GM18519 (cell line): ENCODE results near the gene MAPK10.
"Not testable (repeated sequence)": the region's sequence is repeated elsewhere in the genome, so short reads cannot be mapped to it uniquely, and the experiment has no call there.

Experiments
- ATAC-seq: cut with Tn5 transposase; IDR thresholded peaks from one replicate; pipeline ENCODE4 v1.9.1; 2021; ENCODE audit warnings: mild to moderate bottlenecking, moderate library complexity; ENCODE audit not compliant: unreplicated experiment, low FRiP score

Gene MAPK10

DNA sequence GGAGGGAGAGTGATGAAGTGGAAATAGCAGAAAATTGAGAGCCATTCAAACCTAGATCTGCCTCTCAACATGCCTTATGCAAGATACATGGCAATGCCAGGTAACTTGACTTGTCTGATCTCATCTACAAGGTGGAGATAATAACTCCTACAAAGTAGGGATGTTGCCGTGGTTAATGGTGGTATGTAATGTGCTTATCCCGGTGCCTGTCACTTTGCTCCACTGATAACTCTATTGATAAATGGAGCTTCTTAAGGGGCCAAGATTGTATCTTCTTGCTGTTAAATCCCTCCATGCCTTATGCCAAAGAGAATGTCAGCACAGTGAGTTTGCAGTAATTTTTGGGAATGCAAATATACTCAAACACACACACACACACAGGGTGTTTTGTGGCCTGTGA is 355.8 kb downstream of the MAPK10 start:
- no peak for ATAC-seq

DNA sequence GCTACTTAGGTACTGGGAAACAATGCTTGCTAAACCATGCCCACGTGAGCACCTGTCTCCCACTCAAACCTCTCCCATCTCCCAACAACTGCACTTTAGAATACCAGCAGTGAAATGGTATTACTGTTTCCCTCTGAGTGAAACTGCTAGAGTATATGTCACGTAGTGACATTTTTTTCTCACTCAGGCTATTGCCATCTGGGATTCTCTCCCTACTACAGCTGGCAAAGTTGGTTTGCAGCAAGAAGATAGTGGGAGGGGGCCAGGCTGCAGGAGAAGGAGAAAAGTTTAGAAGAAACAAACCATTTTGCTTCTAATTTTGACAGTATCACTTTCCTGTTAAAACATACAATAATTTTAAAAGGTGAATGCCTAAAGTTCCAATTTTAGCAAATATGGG is 358.3 kb downstream of the MAPK10 start:
- no peak for ATAC-seq

DNA sequence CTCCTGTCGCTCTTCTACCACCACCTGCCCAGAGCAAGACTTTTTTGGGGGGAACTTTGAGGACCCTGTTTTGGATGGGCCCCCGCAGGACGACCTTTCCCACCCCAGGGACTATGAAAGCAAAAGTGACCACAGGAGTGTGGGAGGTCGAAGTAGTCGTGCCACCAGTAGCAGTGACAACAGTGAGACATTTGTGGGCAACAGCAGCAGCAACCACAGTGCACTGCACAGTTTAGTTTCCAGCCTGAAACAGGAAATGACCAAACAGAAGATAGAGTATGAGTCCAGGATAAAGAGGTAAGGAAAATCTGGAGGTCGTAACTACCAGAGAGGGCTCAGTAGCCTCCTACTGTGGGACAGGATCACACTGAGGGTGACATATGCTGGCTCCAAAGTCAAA is 364.5 kb downstream of the MAPK10 start:
- ATAC-seq: no peak

DNA sequence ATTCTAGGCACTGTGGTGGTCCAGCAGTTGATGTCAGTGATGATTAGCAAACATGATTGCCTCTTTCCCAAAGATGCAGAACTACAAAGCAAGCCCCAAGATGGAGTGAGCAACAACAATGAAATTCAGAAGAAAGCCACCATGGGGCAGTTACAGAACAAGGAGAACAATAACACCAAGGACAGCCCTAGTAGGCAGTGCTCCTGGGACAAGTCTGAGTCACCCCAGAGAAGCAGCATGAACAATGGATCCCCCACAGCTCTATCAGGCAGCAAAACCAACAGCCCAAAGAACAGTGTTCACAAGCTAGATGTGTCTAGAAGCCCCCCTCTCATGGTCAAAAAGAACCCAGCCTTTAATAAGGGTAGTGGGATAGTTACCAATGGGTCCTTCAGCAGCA is 365.3 kb downstream of the MAPK10 start:
- ATAC-seq: no peak

DNA sequence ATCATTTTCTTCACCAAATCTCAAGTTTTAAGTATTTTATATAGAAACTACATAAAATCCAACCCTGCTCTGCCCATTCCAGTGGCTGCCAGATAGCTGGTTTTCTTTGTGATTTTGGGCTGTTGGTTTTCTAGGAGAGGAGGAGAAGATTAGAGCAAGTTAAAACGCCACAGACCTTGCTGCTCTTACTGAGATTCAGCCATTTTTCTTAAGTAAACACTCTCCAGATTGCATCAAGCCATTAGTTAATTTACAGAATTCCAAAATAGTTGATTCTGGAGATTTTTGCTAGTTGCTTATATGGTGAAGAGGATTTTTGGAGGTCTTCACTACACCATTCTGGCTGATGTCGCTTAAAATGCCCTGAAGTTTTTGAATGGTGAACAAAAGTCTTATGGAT is 366.2 kb downstream of the MAPK10 start:
- ATAC-seq: no peak

DNA sequence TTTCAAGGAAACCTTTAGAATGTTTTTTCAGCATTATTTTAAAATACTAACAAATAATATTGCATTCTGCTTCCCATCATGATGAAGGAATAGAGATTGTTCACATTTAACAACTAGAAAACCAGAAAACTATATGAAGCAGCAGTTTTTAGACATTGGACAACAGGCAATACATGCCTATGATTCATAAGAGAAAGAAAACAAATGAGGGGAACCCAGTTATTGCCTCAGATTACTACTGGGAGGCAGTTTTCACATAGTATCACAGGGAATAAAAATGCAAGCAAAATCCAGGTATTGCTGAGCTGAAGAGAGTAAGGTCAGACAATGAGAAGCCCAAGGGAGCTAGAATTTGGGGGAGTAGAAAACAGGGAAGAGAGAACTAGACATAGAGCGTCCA is 373.6 kb downstream of the MAPK10 start:
- ATAC-seq: no peak

DNA sequence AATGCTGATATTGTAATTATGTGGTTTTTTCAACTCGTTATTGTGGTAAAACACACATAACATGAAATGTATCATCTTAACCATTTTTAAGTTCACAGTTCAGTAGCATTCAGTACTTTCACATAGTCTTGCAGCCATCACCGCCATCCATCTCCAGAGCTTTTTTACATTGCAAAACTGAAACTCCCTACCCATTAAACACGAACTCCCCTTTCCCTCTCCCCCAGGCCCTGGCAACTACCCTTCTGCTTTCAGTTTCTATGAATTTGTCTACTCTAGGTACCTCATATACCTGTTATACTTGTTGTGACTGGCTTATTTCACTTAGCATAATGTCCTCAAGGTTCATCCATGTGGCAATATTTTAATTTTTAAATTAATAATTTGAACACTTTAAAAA is 380.6 kb downstream of the MAPK10 start:
- peak; percentile 84 for ATAC-seq

DNA sequence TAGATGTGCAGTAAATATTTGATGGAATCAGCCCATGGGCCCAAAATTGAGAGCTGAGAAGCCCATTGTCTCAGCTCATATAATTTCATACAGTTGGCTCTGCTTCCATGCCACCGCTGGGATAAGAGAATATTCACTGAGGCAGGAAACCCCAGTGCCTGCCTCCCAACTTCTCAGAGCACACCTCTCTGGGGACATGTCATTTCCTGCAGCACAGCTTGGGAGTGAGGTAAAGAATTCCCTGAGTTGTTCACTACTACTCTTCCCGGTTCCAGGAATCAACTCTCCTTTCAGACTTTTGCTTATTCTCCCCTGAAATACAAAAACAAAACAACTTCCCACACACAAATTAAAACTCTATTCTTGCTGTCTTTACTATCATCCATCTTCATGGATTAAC is 389.3 kb downstream of the MAPK10 start:
- no peak for ATAC-seq

DNA sequence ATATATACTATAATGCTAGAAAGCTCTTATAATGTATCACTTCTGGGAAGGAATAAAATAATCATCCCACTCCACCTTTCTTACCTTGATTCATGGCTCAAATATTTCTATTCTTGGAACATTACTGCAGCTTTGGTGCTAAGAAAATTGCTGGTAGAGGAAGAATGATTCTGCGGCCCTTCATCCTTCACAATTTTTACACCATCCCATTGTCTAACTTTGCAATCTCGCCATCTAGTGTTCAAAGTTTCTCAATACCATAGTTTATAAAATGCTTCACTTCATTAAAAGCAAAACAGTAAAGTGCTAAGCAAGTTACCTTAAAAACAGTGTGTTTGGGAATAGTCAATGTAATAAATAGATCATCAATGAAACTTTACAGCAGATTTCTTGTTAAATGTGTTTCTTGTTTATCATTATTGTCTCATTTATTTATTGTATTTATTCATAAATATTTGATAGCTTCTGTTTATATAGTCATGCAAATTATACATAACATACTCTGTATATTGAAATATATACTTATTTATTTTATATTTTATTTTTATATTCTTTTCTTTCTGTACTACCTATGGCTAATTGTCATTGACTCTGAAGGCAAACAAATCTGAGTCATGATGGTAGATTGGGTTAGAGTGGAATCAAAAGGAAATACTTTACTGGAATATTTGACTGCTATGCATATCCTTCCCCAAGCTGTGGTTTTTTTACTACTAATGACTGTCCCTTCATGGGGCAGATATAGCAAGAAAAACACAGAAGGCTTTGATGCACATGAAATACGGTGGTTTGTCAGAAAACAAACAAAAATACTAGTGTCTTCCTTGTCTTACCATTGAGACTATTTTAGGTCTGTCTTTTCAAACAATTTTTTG is 390.7 kb downstream of the MAPK10 start:
- ATAC-seq: peak; percentile 67

DNA sequence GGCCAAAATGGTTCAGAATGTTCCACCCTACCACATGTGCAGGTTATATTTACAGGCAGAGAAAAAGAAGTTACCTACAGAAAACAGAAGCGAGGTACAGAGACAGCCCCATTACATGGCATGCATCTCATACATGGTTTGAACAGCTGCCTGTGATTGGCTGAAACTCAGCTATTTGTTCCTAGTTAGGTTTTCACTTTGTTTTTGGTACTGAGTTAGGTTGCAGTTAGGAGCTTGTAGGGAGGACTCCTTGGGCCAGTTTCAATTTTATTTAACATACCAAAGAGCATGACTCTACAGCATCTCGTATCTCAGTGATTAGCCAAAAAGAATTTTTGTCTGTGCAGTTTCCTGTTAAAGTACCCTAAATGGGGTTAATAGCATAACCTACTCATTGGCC is 392.0 kb downstream of the MAPK10 start:
- ATAC-seq: no peak

DNA sequence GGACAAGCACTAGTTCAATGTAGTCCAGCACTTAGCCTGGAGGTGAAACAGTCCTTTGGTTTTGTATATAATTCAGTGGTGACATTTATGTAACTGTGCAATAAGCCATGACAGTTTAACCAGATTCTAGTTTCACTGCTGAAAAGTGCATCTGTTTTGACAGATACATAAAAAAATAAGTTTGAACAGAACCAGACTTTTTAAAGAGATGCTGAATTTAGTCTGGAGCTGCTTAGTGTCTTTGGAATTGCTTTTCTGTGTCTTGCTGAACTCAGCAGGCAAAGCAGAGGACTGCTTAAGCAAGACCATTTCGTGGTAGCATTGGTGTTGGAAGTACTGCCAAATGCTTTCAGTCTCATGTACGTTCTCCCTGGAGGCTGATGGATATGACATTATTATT is 393.5 kb downstream of the MAPK10 start:
- ATAC-seq: no peak

DNA sequence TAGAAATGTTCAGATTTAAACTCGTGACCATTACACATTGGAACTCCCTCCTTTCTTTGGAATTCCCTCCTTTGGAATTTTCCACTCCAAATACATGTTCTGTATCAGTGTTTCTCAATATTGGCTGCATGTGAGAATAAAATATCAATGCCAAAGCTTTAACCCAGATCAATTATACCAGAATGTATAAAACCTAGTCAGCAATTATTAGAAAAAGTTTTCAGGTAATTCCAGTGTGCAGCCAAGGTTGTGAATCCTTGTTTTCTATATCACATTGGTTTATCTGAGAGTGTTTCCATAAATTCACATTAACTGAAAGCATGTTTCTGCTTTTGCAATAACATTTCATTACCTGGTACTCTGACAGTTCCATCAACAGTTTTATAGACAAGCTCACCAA is 394.3 kb downstream of the MAPK10 start:
- no peak for ATAC-seq

DNA sequence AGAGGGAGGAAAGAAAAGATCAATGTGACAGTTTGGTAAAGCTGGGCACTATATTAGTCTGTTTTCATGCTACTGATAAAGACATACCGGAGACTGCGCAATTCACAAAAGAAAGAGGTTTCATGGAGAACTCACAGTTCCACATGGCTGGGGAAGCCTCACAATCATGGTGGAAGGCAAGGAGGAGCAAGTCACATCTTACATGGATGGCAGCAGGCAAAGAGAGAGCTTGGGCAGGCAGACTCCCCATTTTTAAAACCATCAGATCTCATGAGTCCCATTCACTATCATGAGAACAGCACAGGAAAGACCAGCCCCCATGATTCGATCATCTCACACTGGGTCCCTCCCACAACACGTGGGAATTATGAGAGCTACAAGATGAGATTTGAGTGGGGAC is 394.8 kb downstream of the MAPK10 start:
- ATAC-seq: not testable (repeated sequence)

DNA sequence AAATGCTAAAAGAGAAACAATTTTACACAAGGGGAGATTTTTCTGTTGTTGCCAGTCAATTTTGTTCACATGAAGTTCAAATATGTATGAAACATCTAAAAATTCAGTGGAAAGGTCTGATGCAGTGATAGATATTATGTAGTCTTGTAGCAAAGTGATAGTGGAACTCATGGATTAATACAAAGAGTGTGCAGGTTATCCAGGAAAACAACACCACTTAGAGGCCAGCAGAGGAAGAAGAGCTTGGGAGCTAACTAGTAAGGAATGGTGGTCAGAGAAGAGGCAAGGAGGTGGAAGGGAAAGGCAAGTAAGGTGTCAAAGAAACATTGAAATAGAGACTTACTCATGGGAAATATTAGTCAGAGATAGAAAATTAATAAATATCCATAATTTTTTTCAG is 395.6 kb downstream of the MAPK10 start:
- ATAC-seq: no peak

DNA sequence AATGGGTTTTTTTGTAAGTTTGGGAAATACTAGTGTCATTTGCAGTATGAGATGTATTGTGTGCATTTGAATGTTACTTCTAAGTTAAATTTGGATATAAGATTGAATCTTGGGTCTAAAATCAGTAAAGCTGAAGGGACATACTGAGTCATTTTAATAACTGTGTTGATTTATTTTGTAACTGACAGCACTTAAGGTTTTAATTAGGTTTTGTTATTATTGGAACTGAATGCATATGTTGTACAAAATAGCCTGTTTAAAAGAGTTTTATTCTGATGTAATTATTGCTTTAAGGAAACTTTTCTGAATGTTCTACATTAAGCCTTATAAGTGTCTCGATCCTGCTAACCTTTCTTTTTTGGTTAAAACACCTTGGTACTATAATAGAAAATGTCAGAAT is 396.6 kb downstream of the MAPK10 start:
- no peak for ATAC-seq

DNA sequence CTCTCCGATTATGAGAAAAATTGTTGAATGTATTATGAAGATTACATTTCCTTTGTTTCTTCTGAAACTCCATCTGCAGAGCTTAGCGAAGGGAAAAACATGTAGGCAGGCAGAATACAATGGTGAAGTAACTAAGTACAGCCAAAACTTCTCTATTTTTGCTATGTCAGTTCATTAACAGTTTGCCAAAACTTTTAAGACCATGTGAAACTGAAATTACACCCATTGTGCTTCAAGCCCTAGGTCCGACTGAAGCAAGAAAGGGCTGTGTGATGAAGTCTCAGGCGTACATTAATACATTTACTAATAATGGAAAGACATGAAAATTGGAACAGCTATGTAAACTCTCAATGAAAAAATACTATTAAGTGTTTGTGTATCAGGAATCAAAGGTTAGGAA is 398.0 kb downstream of the MAPK10 start:
- ATAC-seq: no peak

DNA sequence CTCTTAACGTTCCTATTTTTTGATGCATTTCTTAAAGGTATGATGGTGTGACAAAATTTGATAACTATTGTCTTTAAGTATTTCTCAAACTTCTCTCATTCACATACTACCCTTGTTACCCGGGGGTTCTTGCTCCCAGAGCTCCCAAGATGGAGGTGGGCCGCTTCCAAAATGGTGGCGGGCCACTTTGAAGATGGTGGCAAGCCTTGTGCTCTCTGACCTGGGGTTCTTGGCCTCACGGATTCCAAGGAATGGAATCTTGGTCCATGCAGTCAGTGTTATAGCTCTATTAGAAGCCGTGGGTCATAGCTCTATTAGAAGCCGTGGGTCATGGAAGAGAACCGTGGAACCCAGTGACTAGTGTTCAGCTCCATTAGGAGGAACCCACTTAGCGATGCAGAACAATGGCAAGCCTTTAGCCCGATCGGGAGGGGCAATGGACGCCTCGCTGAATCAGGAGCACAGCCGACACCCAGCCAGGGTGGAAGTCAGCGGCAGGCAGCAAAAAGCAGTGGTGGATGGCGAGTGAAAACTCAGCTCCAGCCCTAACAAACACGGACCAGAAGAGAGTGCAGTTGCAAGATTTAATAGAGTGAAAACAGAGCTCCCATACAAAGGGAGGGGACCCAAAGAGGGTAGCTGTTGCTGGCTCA is 403.4 kb downstream of the MAPK10 start:
- ATAC-seq: no peak

DNA sequence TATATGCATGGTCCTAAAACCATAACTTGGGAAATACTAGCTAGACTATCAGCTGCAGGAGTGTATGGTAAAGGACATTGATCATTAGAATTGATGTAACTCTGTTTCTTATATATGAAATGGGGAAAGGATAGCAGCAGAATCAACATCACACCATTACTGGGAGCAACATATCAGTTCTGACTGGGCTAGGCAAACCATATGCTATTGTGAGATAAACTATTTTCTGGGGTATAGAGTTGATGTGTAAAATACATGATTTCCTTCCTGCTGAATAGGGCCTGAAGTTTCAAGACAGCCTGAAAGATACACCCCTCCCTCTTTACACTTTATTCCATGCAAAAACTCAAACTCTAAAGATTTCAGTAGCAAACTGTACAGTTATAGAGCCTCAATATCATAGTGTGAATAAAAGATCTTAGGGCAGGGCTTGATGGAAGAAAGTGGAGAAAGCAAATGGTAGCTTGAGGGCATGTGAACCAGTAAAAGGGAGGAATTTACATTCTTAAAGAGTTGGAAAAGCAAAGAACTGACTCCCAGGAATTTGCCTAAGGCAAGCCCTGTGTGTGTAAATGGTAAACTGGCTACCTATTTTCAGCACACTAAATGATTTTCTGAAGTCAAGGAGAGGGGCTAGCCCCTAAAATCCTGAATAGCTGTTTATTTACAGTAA is 404.1 kb downstream of the MAPK10 start:
- no peak for ATAC-seq

DNA sequence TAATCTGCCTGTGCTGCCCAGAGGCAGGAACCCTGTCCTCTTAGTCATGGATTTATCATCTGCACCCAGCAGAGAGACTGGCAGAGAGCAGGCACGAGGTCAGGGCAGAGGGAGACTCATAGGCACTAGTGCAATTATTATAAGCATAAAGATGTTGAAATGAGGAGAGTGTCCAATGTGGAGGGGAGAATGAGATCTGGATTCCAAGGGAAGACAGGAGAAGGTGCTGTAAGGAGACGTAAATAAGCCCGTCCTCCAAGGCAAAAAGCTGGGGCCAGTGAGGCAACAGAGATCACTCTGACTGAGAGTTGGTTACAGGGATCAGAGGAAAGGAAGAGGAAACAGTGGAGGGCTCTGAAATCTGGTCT is 406.2 kb downstream of the MAPK10 start:
- ATAC-seq: no peak

DNA sequence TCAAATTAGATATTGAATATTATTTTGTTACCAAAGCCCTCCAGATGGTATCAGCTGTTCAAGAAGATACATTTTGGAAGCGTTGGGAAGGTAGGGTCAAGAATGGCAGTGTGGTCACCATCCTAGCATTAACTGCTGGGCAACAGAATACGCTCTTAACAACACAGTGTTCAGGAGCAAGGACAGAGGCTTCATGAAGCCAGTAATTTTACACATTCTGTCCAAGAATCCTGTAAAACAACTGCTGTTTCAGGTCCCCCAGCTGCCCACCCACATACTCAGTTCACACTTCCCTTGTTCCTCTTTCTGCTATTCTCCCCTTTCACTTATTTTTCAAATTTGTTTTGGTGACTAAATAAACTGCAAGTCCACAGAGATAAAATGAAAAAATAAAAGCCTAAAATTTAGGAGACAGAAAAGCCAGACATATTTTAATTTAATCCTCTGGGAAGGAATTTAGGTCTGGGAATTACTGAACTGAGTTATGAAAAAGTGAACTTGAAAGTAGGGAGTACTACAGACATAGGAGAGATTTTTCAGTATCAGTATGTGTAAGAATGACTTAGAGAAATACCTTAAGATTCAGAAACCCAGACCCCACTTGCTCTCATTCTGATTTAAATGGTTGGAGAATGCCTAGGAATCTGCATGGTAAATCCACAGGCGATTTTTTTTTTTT is 406.7 kb downstream of the MAPK10 start:
- no peak for ATAC-seq

DNA sequence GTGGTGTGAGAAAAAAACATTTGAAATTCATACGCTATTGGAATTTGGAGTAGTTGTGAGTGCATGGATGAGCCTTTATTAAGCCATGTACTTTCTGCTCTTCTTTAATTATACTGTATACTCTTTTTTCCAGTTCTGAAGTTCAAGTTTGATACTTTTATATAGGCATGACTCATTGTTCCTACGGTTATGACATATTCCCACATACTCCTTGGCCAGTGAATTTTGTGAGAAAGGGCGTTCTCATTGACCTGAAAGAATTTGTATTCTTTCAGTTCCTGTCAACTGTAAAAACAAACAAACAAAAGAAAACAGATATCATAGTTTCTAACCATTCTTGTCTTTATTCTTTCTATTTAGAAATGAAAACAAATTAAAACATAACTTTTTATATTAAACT is 407.3 kb downstream of the MAPK10 start:
- no peak for ATAC-seq
